Spinal cord (tissue), 10 donors: ENCODE measurements around the gene ZNF236. TPM values are rescaled to one million over a fixed set of nuclear protein-coding genes. Genes with fewer than 3 reads are reported as not detected.
A peak's percentile ranks its signal among the peaks of the same experiment; 100 is the strongest.

Experiments
- DNase-seq, 6 donors: peaks; one replicate each; pipeline versions ENCODE4 v3.0.0 to v3.0.0-alpha.2; 2013 to 2015; ENCODE audit warnings: low spot score in 6 of 6, low read depth in 4 of 6
- H3K27ac ChIP-seq: one replicate; pipeline ENCODE4 v1.5.1; 2013; ENCODE audit warnings: low read depth, low read length, control low read depth
- H3K27me3 ChIP-seq: one replicate; pipeline ENCODE4 v1.6.1; 2013; ENCODE audit warnings: low read length; ENCODE audit not compliant: control insufficient read depth, insufficient read depth
- H3K36me3 ChIP-seq: one replicate; pipeline ENCODE4 v1.6.1; 2013; ENCODE audit warnings: low read length; ENCODE audit not compliant: control insufficient read depth, insufficient read depth
- H3K4me1 ChIP-seq: one replicate; pipeline ENCODE4 v1.6.1; 2013; ENCODE audit warnings: low read length; ENCODE audit not compliant: control insufficient read depth, insufficient read depth
- H3K4me3 ChIP-seq: one replicate; pipeline ENCODE4 v1.5.1; 2013; ENCODE audit warnings: low read depth, low read length, control low read depth
- H3K9me3 ChIP-seq: one replicate; pipeline ENCODE4 v1.6.1; 2013; ENCODE audit warnings: low read length; ENCODE audit not compliant: control insufficient read depth, insufficient read depth
- whole genome bisulfite sequencing: methylation state at CpG from one replicate; pipeline ENCODE4 v1.1.5; 2013; ENCODE audit warnings: missing lambda C conversion rate; ENCODE audit not compliant: insufficient coverage; 5-methylcytosine and 5-hydroxymethylcytosine counted together
- polyA plus RNA-seq, 2 donors: library from polyadenylated mRNA; unstranded; fragments of 120-200 nt; gene quantifications; one replicate each; pipeline ENCODE4 v1.2.1, GENCODE V29; 2013; ENCODE audit not compliant: insufficient read length in 2 of 2
- total RNA-seq, 2 donors: library from RNA; depleted of rRNA in 1 of 2; stranded (reverse); fragments of 120-200 nt in 1 of 2; fragments of >200 nt in 1 of 2; gene quantifications; one replicate each; pipeline versions ENCODE4 v1.2.3 to v1.2.4, GENCODE V29; 2013 to 2014
- donor health status: healthy.

The ZNF236 gene
- total and polyA plus RNA-seq, 4 donors, result 7.6 to 23.0 (median 13.6) TPM

DNA sequence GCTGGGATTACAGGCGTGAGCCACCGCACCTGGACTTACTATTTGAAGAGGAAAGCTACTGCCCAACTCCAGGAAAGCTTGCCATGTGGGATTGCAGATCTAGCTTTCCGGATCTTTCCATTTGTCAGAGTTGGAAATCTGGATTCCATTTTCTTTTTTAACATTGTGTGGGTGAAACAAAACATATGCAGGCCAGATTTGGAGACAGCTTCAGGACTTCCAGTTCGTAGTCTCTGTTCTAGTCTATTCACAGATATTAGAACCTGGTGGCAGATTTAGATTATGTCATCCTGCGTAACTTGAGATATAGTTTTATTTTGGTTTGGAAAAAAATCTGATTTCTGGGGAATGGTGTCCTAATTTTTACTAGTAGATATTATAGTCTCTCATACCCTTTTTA is 70.5 kb downstream of the ZNF236 start:
- H3K27me3 ChIP-seq, result no peaks in the 10 kb centered on the region
- H3K4me3 ChIP-seq, result no peak overlapping the region
- peaks cover 3% of the 10 kb centered on the region for H3K4me1 ChIP-seq
- H3K36me3 ChIP-seq, result peaks cover 37% of the 10 kb centered on the region
- H3K27ac ChIP-seq, result no peak overlapping the region
- H3K9me3 ChIP-seq, result no peaks in the 10 kb centered on the region
- whole genome bisulfite sequencing, result 100% methylated on average over 3 of the region's 5 CpGs
- DNase-seq, result no peak

DNA sequence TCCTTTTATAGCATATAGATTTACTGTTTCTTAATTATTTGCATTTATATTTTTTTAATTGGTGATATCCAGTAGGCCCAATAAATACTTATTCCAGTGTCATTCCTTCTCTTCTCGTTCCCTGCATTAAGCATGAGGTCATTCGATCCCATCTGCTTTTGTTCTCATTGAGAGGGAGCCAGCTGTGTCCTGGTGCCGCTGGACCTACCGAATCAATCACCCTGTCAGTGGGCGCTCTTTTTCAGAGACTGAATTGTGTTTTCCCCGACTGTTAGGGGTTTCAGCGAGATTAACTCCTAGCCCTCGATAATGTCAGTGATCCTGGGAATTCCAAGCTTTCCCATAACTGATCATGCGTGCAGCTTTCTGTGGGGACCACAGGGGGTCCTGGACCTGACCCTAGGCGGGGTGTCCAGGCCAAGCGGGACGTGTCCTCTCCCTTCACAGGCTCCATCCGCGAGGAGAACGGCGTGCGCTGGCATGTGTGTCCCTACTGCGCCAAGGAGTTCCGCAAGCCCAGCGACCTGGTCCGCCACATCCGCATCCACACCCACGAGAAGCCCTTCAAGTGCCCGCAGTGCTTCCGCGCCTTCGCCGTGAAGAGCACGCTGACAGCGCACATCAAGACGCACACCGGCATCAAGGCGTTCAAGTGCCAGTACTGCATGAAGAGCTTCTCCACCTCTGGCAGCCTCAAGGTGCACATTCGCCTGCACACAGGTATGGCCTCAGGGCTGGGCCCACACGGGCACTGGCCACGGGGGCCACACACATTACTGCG is 72.4 kb downstream of the ZNF236 start:
- peak in 1 of 6 donors; percentile 51 for DNase-seq
- Histone ChIP-seq H3K9me3 (no peaks in the 10 kb centered on the region), H3K27ac (no peak overlapping the region), H3K4me1 (peaks cover 3% of the 10 kb centered on the region), H3K4me3 (no peak overlapping the region), H3K27me3 (no peaks in the 10 kb centered on the region), H3K36me3 (peaks cover 30% of the 10 kb centered on the region)
- WGBS, result 78% methylated on average over 37 of the region's 37 CpGs

DNA sequence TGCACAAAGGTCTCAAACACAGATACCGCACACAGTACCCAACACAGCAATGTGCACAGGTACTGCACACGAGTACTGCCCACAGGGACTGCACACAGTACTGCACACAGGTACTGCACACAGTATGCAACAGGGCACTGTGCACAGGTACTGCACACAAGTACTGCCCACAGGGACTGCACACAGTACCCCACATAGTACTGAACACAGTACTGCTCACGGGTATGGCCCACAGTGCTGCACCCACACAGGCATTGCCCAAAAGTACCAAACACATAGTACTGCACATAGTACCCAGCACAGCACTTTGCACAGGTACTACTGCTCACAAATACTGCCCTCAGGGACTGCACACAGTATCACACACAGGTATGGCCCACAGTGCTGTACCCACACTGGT is 73.1 kb downstream of the ZNF236 start:
- Histone ChIP-seq H3K27ac (no peak overlapping the region), H3K9me3 (no peaks in the 10 kb centered on the region), H3K36me3 (peaks cover 30% of the 10 kb centered on the region), H3K4me1 (peaks cover 3% of the 10 kb centered on the region), H3K27me3 (no peaks in the 10 kb centered on the region), H3K4me3 (no peak overlapping the region)
- 100% methylated on average over 3 of the region's 3 CpGs for WGBS
- DNase-seq, result no peak

DNA sequence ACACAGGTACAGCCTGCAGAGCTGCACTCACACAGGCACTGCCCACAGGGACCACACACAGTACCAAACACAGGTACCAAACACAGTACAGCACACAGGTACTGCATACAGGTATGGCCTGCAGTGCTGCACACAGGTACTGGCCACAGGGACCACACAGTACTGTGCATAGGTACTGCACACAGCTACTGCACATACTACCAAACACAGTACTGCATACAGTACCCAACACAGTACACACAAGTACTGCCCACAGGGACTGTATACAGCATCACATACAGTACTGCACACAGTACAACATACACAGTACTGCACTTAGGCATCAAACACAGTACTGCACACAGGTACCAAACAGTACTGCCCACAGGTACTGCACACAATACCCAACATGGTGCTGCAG is 74.3 kb downstream of the ZNF236 start:
- DNase-seq, result no peak
- peaks cover 35% of the 10 kb centered on the region for H3K36me3 ChIP-seq
- no peaks in the 10 kb centered on the region for H3K9me3 ChIP-seq
- H3K27ac ChIP-seq, result no peak overlapping the region
- H3K27me3 ChIP-seq, result no peaks in the 10 kb centered on the region
- no peak overlapping the region for H3K4me3 ChIP-seq
- peaks cover 3% of the 10 kb centered on the region for H3K4me1 ChIP-seq

DNA sequence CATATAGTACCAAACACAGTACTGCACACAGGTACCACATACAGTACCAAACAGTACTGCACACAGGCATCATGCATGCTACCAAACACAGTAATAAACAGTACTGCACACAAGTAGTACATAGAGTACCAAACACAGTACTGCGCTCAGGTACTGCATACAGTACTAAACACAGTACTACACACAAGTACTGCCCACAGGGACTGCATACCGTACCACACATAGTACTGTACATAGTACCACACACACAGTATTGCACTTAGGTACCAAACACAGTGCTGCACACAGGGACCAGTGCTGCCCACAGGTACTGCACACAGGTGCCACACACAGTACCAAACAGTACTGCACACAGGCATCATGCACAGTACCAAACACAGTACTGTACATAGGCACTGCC is 74.9 kb downstream of the ZNF236 start:
- H3K36me3 ChIP-seq, result peaks cover 35% of the 10 kb centered on the region
- no peak overlapping the region for H3K4me3 ChIP-seq
- H3K27ac ChIP-seq, result no peak overlapping the region
- no peaks in the 10 kb centered on the region for H3K9me3 ChIP-seq
- WGBS, result 100% methylated on average over 2 of the region's 2 CpGs
- peaks cover 3% of the 10 kb centered on the region for H3K4me1 ChIP-seq
- no peaks in the 10 kb centered on the region for H3K27me3 ChIP-seq
- no peak for DNase-seq

DNA sequence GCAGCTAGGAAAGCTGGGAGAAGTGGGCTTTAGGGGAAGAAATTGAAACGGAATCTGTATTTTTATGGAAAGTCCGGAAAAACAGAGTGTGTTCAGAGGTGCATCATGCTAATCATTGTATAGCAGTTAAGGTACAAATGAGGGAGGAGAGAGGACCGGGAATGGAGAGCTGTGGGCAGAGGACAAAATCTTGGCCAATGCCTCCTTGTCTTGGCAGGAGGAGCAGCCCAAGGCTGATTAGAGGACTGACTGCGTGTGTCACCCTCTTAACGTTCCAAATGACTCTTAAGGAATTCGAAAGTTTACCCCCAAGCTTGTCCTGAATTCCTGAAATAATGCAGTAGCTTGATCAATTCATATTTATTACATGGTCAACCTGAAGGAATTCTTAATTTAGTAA is 81.0 kb downstream of the ZNF236 start:
- 88% methylated on average over 3 of the region's 6 CpGs for whole genome bisulfite sequencing
- H3K9me3 ChIP-seq, result no peaks in the 10 kb centered on the region
- H3K36me3 ChIP-seq, result peaks cover 15% of the 10 kb centered on the region
- no peak overlapping the region for H3K4me3 ChIP-seq
- no peaks in the 10 kb centered on the region for H3K27me3 ChIP-seq
- DNase-seq, result no peak
- H3K4me1 ChIP-seq, result no peaks in the 10 kb centered on the region
- H3K27ac ChIP-seq, result no peak overlapping the region

DNA sequence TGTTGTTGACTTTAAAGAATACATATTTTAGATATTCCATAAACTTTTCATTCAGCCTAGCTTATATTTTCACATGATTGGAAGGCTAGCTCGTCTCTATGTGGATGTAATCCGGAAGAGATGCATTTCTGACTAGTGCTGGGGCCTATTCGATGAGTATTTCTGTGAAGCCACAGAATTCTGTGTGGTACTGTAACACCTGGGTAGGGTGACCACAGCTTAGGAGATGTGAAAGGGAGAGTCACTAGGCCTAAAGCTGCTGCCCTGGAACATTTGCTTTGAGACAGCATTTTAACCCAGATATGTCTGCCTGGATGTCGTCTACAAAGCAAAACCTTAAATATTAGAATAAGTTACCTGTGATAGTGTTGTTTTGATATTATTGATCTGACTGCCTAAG is 83.5 kb downstream of the ZNF236 start:
- 97% methylated on average over 3 of the region's 4 CpGs for WGBS
- Histone ChIP-seq H3K4me1 (no peaks in the 10 kb centered on the region), H3K36me3 (peaks cover 18% of the 10 kb centered on the region), H3K9me3 (no peaks in the 10 kb centered on the region), H3K27ac (no peak overlapping the region), H3K4me3 (no peak overlapping the region), H3K27me3 (no peaks in the 10 kb centered on the region)
- DNase-seq, result no peak

DNA sequence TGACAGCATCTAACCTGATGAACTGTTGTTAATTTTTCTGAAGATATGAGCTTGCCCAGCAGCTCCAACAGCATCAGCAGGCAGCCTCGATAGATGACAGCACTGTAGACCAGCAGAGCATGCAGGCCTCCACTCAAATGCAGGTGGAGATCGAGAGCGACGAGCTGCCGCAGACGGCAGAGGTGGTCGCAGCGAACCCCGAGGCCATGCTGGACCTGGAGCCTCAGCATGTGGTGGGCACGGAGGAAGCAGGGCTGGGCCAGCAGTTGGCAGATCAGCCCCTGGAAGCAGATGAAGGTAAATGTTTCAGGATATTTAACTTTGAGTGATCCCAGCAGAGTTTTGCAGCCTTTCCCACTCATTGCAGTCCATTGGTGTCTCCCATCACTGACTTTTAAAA is 85.9 kb downstream of the ZNF236 start:
- H3K4me1 ChIP-seq, result no peaks in the 10 kb centered on the region
- DNase-seq, result no peak
- H3K36me3 ChIP-seq, result peaks cover 20% of the 10 kb centered on the region
- H3K9me3 ChIP-seq, result no peaks in the 10 kb centered on the region
- no peak overlapping the region for H3K27ac ChIP-seq
- 88% methylated on average over 10 of the region's 10 CpGs for WGBS
- H3K27me3 ChIP-seq, result no peaks in the 10 kb centered on the region
- no peak overlapping the region for H3K4me3 ChIP-seq

DNA sequence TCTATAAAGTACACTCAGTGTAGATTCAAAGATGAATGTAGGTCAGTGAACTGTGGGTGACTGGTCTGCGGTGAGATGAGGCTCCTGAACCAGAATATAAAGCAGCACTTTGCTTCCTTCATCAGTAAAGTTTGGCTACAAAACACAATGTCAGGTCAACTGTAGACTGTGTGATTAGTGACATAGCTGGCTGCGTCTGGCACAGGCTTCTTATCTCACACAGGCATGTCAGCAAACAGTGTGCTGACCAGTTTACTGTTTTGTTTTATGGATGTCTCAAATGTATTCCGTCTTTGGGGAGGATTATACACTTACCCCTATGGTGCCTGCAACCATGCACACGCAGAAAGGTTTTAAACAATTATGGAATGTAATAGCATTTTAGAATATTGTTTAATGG is 87.1 kb downstream of the ZNF236 start:
- 71% methylated on average over 1 of the region's 4 CpGs for WGBS
- H3K4me3 ChIP-seq, result no peak overlapping the region
- H3K27me3 ChIP-seq, result no peaks in the 10 kb centered on the region
- DNase-seq, result no peak
- H3K4me1 ChIP-seq, result no peaks in the 10 kb centered on the region
- no peaks in the 10 kb centered on the region for H3K9me3 ChIP-seq
- H3K36me3 ChIP-seq, result peaks cover 20% of the 10 kb centered on the region
- no peak overlapping the region for H3K27ac ChIP-seq

DNA sequence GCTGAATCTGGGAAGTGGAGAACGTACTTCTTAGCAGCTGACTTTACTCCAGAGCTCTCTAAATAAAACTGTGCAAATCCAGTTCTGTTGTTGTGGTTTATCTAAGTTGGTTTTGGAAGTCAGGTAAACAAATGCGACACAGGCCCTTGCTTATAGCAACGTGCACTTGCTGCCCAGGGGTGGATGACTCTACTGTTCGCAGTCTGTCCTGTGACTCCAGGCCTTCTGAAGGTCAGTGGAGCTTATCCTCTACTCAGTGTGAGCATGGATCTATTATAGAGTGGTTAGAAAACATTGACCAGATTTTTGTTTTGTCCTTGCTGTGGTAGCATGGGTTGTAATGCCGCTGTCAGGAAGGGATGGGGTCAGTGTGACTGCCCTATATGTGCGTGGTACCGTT is 89.1 kb downstream of the ZNF236 start:
- Histone ChIP-seq H3K4me1 (no peaks in the 10 kb centered on the region), H3K27ac (no peak overlapping the region), H3K9me3 (no peaks in the 10 kb centered on the region), H3K36me3 (peaks cover 18% of the 10 kb centered on the region), H3K4me3 (no peak overlapping the region), H3K27me3 (no peaks in the 10 kb centered on the region)
- no peak for DNase-seq
- 92% methylated on average over 6 of the region's 7 CpGs for WGBS
